RWPE1 (cell line): ENCODE results near the gene KCNIP1.

Source experiments
- CTCF ChIA-PET: fragments of 350-600 bp; sonication (Branson Sonifier 250); formaldehyde crosslinking; extraction: SDS; loops from one replicate; lab custom pipeline; 2021; lab: Yijun Ruan, JAX
- POLR2A ChIA-PET: fragments of 400-600 bp; formaldehyde crosslinking; extraction: SDS; loops from one replicate; lab custom pipeline; 2020; ENCODE audit warnings: antibody characterized with exemption; ENCODE audit not compliant: low non-redundant PET; lab: Yijun Ruan, JAX
- DNase-seq: peaks from one replicate; pipeline ENCODE4 v3.0.0; 2012; ENCODE audit warnings: low spot score
- H3K27ac ChIP-seq: fragments of 450-650 bp; 2 replicates; pipeline ENCODE4 v1.5.1; 2017
- TF ChIP-seq, protein P1 (sequence below): fragments of 450-650 bp; conservative IDR thresholded peaks from 2 replicates; pipeline ENCODE4 v1.5.1; 2017; ENCODE audit warnings: low read depth, mild to moderate bottlenecking

The KCNIP1 gene

DNA sequence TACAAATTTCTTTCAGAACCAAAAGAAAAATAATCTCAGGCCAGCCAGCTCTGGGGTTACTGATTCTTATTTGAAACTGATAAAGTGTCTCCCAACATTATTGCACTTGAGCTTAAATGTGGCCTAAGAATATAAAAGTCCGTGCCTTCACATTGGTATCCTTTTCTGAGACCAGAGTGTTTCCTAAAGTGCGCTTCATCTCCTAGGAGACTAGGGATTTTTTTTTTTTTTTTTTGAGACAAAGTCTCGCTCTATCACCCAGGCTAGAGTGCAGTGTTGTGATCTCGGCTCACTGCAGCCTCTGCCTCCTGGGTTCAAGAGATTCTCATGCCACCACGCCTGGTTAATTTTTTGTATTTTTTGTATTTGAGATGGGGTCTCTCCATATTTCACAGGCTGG, 23.6 kb upstream of the KCNIP1 start:
- TF ChIP-seq, protein P1, sequence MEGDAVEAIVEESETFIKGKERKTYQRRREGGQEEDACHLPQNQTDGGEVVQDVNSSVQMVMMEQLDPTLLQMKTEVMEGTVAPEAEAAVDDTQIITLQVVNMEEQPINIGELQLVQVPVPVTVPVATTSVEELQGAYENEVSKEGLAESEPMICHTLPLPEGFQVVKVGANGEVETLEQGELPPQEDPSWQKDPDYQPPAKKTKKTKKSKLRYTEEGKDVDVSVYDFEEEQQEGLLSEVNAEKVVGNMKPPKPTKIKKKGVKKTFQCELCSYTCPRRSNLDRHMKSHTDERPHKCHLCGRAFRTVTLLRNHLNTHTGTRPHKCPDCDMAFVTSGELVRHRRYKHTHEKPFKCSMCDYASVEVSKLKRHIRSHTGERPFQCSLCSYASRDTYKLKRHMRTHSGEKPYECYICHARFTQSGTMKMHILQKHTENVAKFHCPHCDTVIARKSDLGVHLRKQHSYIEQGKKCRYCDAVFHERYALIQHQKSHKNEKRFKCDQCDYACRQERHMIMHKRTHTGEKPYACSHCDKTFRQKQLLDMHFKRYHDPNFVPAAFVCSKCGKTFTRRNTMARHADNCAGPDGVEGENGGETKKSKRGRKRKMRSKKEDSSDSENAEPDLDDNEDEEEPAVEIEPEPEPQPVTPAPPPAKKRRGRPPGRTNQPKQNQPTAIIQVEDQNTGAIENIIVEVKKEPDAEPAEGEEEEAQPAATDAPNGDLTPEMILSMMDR, result no peak
- H3K27ac ChIP-seq, result no peak overlapping the region
- ChIA-PET POLR2A (no interaction called here), CTCF (interaction anchor here (0.5 kb wide), 1 partner anchor 12 kb away, joined by 5 read pairs; no protein-coding TSS in a partner anchor)
- no peak for DNase-seq

DNA sequence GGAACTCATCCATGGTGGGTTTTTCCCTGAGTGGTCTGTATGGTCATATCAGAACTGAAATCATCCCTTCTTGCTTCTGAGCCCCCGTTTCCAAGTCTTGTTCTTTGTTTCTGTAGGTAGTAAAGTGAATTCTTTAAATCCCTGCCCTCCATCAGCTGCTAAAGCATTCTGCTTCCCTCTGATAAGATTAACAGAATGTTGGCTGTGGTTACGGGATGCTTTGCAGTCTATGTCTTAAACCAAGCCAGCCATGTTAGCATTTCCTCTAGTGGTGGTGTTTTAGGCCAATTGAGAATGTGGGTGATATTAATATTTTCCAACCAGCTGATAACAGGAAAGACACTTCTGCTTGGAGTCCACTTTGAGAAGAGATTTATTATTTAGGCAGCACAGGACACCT, 22.0 kb upstream of the KCNIP1 start:
- TF ChIP-seq, protein P1, result no peak
- ChIA-PET CTCF (interaction anchor here (0.7 kb wide), 1 partner anchor 1643 kb away, joined by 3 read pairs; no protein-coding TSS in a partner anchor), POLR2A (no interaction called here)
- no peak overlapping the region for H3K27ac ChIP-seq
- DNase-seq, result no peak

DNA sequence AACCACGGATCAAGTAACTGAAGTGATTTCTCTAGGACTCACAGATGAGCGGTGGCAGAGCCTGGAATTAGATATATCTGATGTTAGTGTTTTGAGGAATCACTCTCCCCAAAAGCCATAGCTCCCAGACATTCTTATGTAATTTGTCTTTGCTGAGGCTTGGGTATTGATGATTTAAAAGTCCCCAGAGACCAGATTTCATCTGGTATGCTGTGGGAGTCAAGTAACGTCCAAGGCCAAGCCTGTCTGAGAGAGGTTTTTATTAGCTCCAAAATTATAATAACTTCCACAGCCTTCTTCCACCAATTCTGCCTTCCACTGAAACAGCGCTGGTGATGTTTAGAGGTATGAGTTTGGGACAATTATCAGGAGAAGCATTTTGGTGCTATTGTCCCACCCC, 21.3 kb upstream of the KCNIP1 start:
- ChIA-PET POLR2A (no interaction called here), CTCF (interaction anchor here (0.6 kb wide), 2 partner anchors 116 to 498 kb away, joined by 3 read pairs; no protein-coding TSS in a partner anchor)
- TF ChIP-seq, protein P1, result no peak
- DNase-seq, result no peak
- no peak overlapping the region for H3K27ac ChIP-seq

DNA sequence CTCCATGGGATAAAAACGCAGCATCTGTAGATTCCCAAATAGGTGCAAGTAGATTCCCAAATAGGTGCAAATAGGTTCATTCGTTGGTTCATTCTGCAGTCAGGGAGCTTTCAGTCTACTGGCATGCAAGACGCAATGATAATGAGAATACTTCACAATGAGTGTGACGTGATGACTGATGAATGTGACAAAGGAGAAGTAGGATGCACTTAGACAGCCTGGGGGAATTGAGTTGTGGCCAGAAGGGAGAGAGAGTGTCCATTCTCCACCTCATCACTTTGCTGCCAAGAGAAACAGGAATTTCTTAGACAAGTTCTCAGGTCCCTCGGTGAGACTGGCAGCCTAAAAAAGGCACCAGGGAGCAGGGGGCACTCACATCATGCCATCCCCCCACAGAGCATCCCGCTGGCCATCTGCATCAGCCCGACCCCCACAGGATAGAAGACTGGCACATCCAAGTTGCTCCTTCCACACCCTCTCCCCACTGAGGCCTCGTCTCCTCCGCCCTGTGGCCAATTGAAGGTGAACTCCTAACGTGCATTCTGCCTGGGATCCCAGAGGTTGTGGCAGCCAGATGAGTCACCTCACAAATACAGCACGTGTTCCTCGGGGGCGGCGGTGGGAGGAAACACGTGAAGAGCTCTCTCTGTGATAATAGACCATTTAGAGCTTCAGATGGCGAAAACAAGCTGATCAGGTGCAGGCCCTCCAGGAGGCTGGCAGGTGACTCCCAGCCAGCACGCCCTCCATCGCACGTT, 19.9 kb upstream of the KCNIP1 start:
- ChIA-PET CTCF (no interaction called here), POLR2A (no interaction called here)
- peak overlapping the region; percentile 45 for H3K27ac ChIP-seq
- TF ChIP-seq, protein P1, result no peak
- DNase-seq, result peak; percentile 70

DNA sequence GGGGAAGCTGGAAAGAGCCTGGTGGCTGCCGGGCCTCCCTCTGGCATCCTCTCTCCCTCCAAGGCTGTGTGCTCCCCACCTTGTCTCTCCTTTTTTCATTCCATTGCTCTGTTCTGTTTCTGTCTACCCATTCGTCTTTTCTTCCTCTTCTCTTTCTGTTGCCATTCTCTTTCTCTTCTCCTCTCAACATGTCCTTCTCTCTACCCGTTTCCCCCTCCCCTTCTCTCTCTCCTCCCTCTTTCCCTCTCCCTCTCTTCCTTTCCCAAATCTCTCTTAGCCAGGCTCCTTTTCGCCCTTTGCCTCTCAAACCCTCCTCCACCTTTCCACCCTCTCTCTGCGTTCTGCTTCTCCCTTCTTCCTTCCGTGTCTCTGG, 19.4 kb upstream of the KCNIP1 start:
- CTCF ChIA-PET, result no interaction called here
- DNase-seq, result no peak
- POLR2A ChIA-PET, result no interaction called here
- H3K27ac ChIP-seq, result peak overlapping the region; percentile 45
- TF ChIP-seq, protein P1, result no peak

DNA sequence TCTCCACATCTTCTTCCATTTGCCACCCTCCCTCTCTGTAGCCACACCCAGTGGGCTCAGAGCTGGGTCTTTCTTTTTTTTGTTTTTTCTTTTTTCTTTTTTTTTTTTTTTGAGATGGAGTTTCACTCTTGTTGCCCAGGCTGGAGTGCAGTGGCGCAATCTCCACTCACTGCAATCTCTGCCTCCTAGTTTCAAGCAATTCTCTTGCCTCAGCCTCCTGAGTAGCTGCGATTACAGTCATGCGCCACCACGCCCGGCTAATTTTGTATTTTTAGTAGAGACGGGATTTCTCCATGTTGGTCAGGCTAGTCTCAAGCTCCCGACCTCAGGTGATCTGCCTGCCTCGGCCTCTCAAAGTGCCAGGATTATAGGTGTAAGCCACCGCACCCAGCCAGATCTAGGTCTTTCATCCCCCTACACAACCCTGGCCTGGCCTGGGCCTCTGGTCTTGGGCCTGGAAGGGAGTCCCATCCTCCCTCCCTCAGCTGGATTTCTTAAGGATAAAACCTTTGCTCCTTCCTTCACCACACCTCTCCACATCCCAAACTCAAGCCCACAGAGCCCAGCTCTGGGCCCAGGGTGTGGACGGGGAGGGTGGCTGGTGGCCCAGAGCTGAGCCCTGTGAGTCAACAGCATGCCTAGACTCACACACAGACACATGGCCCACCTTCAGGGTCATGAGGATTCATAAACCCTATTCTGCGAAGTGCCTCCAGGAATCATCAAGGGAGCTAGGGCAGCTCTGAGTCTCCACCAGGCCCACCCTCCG, 18.8 kb upstream of the KCNIP1 start:
- CTCF ChIA-PET, result no interaction called here
- POLR2A ChIA-PET, result no interaction called here
- TF ChIP-seq, protein P1, result no peak
- no peak for DNase-seq
- H3K27ac ChIP-seq, result peak overlapping the region; percentile 48
